PC-3 (cell line): Measurements from ENCODE around the gene MOV10.

Experiments
- EZH2 ChIP-seq: fragments of 300-600 bp; sonication (generic); IDR thresholded peaks from one replicate; pipeline ENCODE4 v1.6.1; 2017; ENCODE audit warnings: antibody characterized with exemption, mild to moderate bottlenecking, low read length; ENCODE audit not compliant: unreplicated experiment
- EZH2phosphoT487 ChIP-seq: fragments of 300-600 bp; sonication (generic); IDR thresholded peaks from 2 replicates; pipeline ENCODE4 v1.6.1; 2018; ENCODE audit warnings: mild to moderate bottlenecking, antibody characterized with exemption, low read length, borderline replicate concordance
- TF ChIP-seq, protein P1 (sequence below): fragments of 300-600 bp; sonication (generic); conservative IDR thresholded peaks from 2 replicates; pipeline ENCODE4 v1.5.1; 2017; ENCODE audit warnings: antibody characterized with exemption, low read depth, mild to moderate bottlenecking, low read length

DNA sequence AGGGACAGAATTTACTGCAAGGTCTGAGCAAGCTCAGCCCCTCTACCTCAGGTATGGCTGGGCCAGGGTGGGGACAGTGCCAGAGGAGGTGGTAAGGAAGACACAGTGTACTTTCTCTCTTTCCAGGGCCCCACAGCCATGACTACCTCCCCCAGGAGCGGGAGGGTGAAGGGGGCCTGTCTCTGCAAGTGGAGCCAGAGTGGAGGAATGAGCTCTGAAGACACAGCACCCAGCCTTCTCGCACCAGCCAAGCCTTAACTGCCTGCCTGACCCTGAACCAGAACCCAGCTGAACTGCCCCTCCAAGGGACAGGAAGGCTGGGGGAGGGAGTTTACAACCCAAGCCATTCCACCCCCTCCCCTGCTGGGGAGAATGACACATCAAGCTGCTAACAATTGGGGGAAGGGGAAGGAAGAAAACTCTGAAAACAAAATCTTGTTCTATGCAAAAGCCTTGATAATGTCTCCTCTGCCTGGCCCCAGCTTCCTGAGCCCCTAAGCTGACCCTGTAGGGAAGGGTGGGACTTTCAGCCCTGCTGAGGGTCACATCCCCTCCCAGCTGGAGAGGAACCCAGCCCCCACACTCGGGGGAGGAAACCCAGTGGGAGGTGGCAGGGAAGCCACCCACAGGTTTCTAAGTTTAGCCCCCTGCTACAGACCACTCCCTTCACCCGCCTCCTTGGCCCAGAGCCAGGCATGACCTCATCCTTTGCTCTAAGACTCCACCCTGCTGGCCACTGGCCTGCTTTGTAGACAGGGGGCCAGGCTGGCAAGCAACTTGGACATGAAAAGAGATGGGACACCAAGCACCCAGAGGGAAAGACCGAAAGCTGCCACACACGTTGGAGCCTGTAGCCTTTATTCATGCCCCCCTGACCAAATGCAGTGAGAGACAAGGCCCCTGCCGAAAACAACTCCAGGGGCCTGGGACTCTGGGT is 26.1 kb downstream of the MOV10 start:
- TF ChIP-seq, protein P1, sequence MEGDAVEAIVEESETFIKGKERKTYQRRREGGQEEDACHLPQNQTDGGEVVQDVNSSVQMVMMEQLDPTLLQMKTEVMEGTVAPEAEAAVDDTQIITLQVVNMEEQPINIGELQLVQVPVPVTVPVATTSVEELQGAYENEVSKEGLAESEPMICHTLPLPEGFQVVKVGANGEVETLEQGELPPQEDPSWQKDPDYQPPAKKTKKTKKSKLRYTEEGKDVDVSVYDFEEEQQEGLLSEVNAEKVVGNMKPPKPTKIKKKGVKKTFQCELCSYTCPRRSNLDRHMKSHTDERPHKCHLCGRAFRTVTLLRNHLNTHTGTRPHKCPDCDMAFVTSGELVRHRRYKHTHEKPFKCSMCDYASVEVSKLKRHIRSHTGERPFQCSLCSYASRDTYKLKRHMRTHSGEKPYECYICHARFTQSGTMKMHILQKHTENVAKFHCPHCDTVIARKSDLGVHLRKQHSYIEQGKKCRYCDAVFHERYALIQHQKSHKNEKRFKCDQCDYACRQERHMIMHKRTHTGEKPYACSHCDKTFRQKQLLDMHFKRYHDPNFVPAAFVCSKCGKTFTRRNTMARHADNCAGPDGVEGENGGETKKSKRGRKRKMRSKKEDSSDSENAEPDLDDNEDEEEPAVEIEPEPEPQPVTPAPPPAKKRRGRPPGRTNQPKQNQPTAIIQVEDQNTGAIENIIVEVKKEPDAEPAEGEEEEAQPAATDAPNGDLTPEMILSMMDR: no peak
- TF ChIP-seq EZH2 (no peak), EZH2phosphoT487 (no peak)
